Activated CD4-positive, alpha-beta T cell treated with anti-CD3 and anti-CD28 coated beads, Interleukin-2, amount 10 ng/mL, durations not matched to agents 7 days and 5 days (primary cell): Measurements from ENCODE around the gene MARCHF9. TPM values are rescaled to one million over a fixed set of nuclear protein-coding genes. Genes with fewer than 3 reads are reported as not detected.

Experiments used
- CTCF ChIA-PET: fragments of 350-600 bp; sonication (Branson Sonifier 250); formaldehyde crosslinking; loops from one replicate; lab custom pipeline; 2021; ENCODE audit warnings: antibody characterized with exemption; lab: Charles Lee
- POLR2A ChIA-PET: fragments of 350-600 bp; sonication (Branson Sonifier 250); formaldehyde crosslinking; loops from one replicate; lab custom pipeline; 2021; ENCODE audit warnings: antibody characterized with exemption; lab: Charles Lee
- DNase-seq: peaks from one replicate; pipeline ENCODE4 v3.0.0-alpha.2; 2020
- H3K27ac Mint-ChIP-seq: one replicate; pipeline ENCODE4 v1.8.0; 2021; ENCODE audit warnings: mild to moderate bottlenecking, moderate library complexity, mixed read lengths
- H3K27me3 Mint-ChIP-seq: one replicate; pipeline ENCODE4 v1.8.0; 2021; ENCODE audit warnings: mixed read lengths
- H3K36me3 Mint-ChIP-seq: one replicate; pipeline ENCODE4 v1.8.0; 2021; ENCODE audit warnings: low read depth, mixed read lengths
- H3K4me1 Mint-ChIP-seq: one replicate; pipeline ENCODE4 v1.8.0; 2021; ENCODE audit warnings: mixed read lengths
- H3K4me3 Mint-ChIP-seq: one replicate; pipeline ENCODE4 v1.8.0; 2021; ENCODE audit warnings: mild to moderate bottlenecking, moderate library complexity, mixed read lengths
- H3K9me3 Mint-ChIP-seq: one replicate; pipeline ENCODE4 v1.8.0; 2021; ENCODE audit warnings: mixed read lengths
- total RNA-seq, 2 experiments: library from RNA; stranded (reverse); gene quantifications; one replicate each; pipeline ENCODE4 v1.2.3, GENCODE V29; 2021

The MARCHF9 gene
- total RNA-seq, 2 experiments from 2014 or later: 23.7 to 27.2 TPM

DNA sequence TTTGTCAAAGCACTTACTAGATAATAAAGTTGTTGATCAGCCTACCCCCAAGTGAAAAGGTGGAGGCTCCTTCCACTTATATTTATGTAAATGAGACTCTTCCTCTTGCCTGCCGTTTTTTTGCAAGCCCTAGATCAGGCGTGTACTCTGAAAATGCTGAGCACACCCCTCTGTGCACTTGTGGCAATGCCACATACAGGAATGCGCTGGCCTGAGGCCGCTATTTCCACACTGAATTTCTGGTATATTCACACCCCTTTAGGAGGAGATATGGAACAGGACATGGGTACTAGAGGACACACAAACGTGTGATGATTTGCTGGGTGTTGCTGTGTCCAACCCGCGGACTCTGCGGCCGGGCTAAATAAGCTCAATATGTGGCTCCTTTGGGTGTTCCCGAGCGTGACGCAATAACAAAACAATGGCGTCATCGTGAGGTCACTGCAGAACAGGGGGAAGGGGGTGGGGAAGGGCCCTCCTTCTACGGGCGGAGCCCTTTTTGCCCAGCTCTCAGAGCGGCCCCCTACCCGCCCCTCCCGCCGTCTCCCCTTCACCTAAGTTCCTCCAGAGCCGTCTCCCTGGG, 10.6 kb upstream of the MARCHF9 start:
- ChIA-PET CTCF (interaction anchor here (0.5 to 2.2 kb wide), 5 partner anchors 10 to 452 kb away, joined by 3 to 6 read pairs (median 4); no protein-coding TSS in a partner anchor), POLR2A (no interaction called here)
- H3K4me1 Mint-ChIP-seq: peaks cover 64% of the 10 kb centered on the region
- H3K27me3 Mint-ChIP-seq: no peaks in the 10 kb centered on the region
- H3K36me3 Mint-ChIP-seq: peaks cover 42% of the 10 kb centered on the region
- DNase-seq: peak; percentile 82
- H3K4me3 Mint-ChIP-seq: peak overlapping the region; percentile 81
- peak overlapping the region; percentile 92 for H3K27ac Mint-ChIP-seq
- no peaks in the 10 kb centered on the region for H3K9me3 Mint-ChIP-seq

DNA sequence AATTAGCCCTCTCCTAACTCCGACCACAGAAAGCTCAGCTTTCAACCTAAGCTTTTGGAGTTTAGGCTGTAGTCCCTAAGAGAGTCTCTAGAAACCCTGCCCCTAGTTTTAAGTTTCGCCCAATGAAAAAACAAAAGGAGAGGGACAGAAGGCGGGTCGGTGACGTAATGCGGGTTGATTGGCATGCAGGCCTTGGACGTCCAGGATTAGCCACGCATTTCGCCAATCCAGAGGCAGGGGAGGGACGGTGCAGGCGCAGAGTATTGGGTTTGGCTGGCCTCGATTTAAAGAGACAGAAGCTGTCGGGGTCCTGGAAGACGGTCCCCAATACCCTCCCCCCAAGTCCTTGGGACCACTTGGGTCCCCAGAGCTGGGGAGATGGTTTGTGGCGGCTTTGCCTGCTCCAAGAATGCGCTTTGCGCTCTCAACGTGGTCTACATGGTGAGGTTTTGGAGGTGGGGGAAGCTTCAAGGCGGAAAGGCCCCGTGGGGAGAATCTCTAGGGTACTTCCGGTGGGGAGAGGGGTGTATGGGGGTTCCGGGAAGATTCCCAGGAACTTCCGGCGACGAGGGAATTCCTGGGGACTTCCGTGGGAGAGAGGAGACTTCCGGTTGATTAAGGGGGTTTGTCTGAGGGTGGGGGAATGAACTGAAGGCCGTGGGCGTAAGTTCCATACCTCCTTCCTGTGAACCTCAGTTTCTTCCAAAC, 10.0 kb upstream of the MARCHF9 start, which contains the start of gene TSPAN31:
TSS of gene TSPAN31 (plus strand) at position 263 of the 708 bp plus-strand sequence. CDS start at position 379, 116 bp downstream.
- H3K9me3 Mint-ChIP-seq: no peaks in the 10 kb centered on the region
- CTCF ChIA-PET: interaction anchor here (0.5 to 2.2 kb wide), 6 partner anchors 10 to 1269 kb away, joined by 3 to 6 read pairs (median 4); no protein-coding TSS in a partner anchor
- H3K27me3 Mint-ChIP-seq: no peaks in the 10 kb centered on the region
- H3K36me3 Mint-ChIP-seq: peaks cover 40% of the 10 kb centered on the region
- H3K27ac Mint-ChIP-seq: peak within 1 kb of the TSS; percentile 92
- H3K4me3 Mint-ChIP-seq: peak within 1 kb of the TSS; percentile 81
- peak; percentile 98 for DNase-seq
- POLR2A ChIA-PET: no interaction called here
- peaks cover 58% of the 10 kb centered on the region for H3K4me1 Mint-ChIP-seq

DNA sequence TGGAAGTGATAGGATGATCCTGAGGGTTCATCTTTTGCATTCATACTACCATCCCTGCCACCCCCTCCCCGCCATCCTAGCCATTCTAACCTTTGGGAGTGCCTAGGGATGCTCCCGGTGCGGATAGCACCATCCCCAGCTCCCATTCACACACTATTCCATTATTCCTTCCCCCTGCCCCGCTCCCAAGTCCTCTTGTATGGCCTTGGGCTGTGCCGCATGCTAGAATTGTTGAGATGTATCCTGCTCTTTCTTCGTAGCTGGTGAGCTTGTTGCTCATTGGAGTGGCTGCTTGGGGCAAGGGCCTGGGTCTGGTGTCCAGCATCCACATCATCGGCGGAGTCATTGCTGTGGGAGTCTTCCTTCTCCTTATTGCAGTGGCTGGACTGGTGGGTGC, 9.4 kb upstream of the MARCHF9 start:
- no peaks in the 10 kb centered on the region for H3K9me3 Mint-ChIP-seq
- POLR2A ChIA-PET: no interaction called here
- no peaks in the 10 kb centered on the region for H3K27me3 Mint-ChIP-seq
- CTCF ChIA-PET: interaction anchor here (1.0 to 2.2 kb wide), 4 partner anchors 11 to 162 kb away, joined by 3 to 6 read pairs (median 4); no protein-coding TSS in a partner anchor
- peaks cover 60% of the 10 kb centered on the region for H3K4me1 Mint-ChIP-seq
- peak overlapping the region; percentile 92 for H3K27ac Mint-ChIP-seq
- peaks cover 44% of the 10 kb centered on the region for H3K36me3 Mint-ChIP-seq
- peak overlapping the region; percentile 81 for H3K4me3 Mint-ChIP-seq
- DNase-seq: no peak

DNA sequence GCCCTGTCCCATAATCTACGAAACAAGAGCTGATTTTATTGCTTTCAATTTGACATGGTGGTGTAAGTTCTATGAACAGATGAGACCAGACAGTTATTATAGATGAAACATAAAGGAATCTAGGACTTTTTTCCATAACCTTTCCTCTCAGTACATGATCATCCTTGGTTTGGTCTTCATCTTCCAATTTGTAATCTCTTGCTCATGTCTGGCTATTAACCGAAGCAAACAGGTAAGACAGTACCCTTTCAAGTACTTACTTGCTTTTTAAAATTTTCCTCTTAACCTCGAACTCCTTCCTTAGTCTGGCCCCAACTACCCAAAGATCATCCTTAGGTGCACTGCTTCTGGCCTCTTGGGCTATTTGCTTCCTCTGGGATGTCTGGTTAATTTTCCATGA, 8.9 kb upstream of the MARCHF9 start:
- no peak for DNase-seq
- no peaks in the 10 kb centered on the region for H3K27me3 Mint-ChIP-seq
- H3K4me3 Mint-ChIP-seq: peak overlapping the region; percentile 81
- peak overlapping the region; percentile 92 for H3K27ac Mint-ChIP-seq
- H3K4me1 Mint-ChIP-seq: peaks cover 60% of the 10 kb centered on the region
- H3K9me3 Mint-ChIP-seq: no peaks in the 10 kb centered on the region
- CTCF ChIA-PET: interaction anchor here (1.9 to 2.2 kb wide), 2 partner anchors 11 to 162 kb away, joined by 4 read pairs; no protein-coding TSS in a partner anchor
- POLR2A ChIA-PET: no interaction called here
- H3K36me3 Mint-ChIP-seq: peaks cover 44% of the 10 kb centered on the region

DNA sequence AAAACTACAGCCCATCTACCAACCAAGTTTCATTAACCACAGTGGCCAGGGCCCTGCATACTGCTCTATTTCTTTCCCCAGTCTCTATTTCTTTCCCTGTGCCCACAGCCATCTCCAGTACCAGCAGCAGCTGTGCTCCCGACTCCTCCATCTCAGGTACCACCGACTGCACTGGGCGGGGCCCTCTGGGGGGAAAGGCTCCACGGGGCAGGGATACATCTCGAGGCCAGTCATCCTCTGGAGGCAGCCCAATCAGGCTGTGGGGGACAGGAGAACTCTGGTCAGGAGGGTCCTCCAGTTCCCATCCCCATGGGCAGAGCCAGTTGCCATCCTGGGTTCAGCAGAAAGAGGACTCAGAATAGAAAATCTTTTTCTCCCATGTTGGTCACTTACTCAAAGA, 5.8 kb upstream of the MARCHF9 start:
- H3K27me3 Mint-ChIP-seq: no peaks in the 10 kb centered on the region
- H3K9me3 Mint-ChIP-seq: no peaks in the 10 kb centered on the region
- H3K27ac Mint-ChIP-seq: no peak overlapping the region
- CTCF ChIA-PET: interaction anchor here (0.7 to 1.5 kb wide), 4 partner anchors 10 to 1645 kb away, joined by 3 to 4 read pairs (median 3); partner anchors contain the start of genes PA2G4 and TSFM
- peaks cover 68% of the 10 kb centered on the region for H3K4me1 Mint-ChIP-seq
- H3K36me3 Mint-ChIP-seq: peaks cover 49% of the 10 kb centered on the region
- no peak for DNase-seq
- H3K4me3 Mint-ChIP-seq: no peak overlapping the region
- POLR2A ChIA-PET: interaction anchor here (0.6 kb wide), 1 partner anchor 486 kb away, joined by 6 read pairs; no protein-coding TSS in a partner anchor

DNA sequence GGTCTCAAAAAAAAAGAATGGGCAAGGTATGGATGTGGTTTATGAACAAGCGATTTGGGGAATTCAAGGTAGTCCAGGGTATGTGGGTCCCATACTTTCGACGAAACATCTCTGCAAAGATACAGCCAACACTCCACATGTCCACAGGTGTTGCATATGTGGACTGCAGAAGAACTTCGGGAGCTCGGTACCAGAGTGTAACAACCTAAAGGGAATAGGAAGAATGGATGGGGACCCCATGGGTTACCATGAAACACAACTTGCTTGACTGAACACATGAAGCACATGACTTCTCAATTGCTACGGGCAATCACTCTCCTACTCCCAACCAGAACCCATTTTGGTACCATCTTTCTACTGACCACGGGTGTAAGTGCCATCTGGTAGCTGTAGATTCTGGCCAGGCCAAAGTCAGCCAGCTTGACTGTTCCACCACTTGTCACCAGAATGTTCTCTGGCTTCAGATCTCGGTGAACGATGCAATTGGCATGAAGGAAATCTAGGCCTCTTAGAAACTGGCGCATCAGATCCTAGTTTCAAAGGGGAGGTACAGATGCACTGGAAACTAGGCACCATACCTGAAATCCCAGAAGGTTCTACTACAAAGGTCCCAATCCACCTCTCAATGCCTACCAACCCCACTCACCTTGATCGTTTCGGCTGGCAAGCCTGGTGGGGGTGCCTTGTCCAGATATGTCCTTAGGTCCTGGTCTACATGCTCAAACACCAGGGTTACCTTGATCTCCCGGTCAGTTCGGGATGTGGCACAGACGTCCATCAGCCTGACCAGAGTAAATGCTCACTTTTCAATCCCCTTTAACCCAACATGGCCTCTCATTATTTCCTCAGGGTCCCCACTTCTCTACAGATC, 4.1 kb upstream of the MARCHF9 start:
- no peak for DNase-seq
- CTCF ChIA-PET: interaction anchor here (1.2 to 1.5 kb wide), 3 partner anchors 8 to 14 kb away, joined by 3 to 9 read pairs (median 4); no protein-coding TSS in a partner anchor
- POLR2A ChIA-PET: no interaction called here
- H3K9me3 Mint-ChIP-seq: no peaks in the 10 kb centered on the region
- H3K4me1 Mint-ChIP-seq: peaks cover 59% of the 10 kb centered on the region
- no peaks in the 10 kb centered on the region for H3K27me3 Mint-ChIP-seq
- H3K4me3 Mint-ChIP-seq: peak overlapping the region; percentile 91
- peak overlapping the region; percentile 86 for H3K27ac Mint-ChIP-seq
- H3K36me3 Mint-ChIP-seq: peaks cover 46% of the 10 kb centered on the region

DNA sequence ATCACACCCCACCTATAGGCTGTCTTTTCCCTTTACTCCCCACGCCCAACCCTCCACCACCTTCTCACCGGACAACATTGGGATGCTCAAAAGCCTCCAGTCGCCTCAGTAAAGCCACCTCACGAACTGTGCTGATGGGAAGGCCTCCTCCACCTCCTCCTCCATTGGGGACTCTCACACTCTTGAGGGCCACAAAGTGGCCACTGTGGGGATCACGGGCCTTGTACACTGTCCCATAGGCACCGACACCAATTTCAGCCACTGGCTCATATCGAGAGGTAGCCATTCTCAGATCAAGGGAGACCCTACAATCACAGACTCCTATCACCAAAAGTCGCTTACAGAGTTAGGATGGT, 3.5 kb upstream of the MARCHF9 start:
- POLR2A ChIA-PET: no interaction called here
- peak overlapping the region; percentile 91 for H3K4me3 Mint-ChIP-seq
- no peaks in the 10 kb centered on the region for H3K9me3 Mint-ChIP-seq
- H3K27ac Mint-ChIP-seq: peak overlapping the region; percentile 86
- H3K27me3 Mint-ChIP-seq: no peaks in the 10 kb centered on the region
- DNase-seq: no peak
- H3K4me1 Mint-ChIP-seq: peaks cover 58% of the 10 kb centered on the region
- H3K36me3 Mint-ChIP-seq: peaks cover 41% of the 10 kb centered on the region
- CTCF ChIA-PET: interaction anchor here (1.0 to 1.1 kb wide), 2 partner anchors 31 to 168 kb away, joined by 3 to 4 read pairs; partner anchors contain the start of gene TSFM

DNA sequence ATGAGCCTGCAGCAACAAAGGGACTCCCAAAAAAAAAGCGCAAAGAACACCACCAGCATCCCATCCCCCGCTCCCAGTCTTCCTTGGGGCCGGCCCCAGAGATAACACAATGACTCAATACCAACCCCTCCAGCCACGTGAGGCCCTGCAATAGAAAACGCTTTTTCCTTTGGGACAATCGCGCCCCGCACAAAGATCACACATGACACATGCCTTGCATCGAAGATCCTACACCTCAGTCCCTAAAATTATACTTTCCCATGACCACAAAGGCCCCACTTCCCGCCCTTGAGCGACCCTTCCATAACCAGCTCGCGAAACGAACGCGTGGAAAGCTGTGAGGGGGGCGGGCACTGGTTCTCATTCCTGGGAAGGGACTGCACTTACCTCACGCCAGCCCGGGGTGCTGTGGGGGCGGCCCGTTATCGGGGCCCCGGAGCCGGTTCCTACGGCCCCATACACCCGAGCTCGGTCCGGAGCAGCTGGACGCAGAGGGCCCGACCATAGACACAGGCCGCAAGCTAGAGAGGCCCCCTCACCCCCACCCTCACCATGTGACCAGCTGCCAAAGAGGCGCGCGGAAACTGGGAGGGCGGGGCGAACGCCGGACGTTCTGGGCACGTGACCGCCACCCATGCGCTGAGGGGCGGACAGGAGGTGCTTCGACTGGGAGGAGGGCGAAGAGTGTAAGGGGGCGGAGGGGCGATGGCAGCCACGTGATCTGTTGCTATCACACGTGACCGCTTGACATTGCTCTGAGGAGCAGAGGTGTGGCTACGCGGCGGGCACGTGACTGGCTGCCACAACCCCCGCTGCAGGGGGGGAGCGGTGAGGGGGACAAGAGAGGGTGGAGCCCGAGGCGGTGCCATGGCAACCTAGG, 2.9 kb upstream of the MARCHF9 start, which contains the start of gene CDK4:
TSS of gene CDK4 (minus strand) at position 523 of the 880 bp plus-strand sequence. CDS start 593 bp downstream, outside the sequence.
- Mint-ChIP-seq H3K4me3 (peak within 1 kb of the TSS; percentile 91), H3K9me3 (no peaks in the 10 kb centered on the region), H3K27ac (peak within 1 kb of the TSS; percentile 86), H3K36me3 (peaks cover 42% of the 10 kb centered on the region), H3K27me3 (no peaks in the 10 kb centered on the region), H3K4me1 (peaks cover 61% of the 10 kb centered on the region)
- POLR2A ChIA-PET: no interaction called here
- CTCF ChIA-PET: interaction anchor here (0.8 to 1.1 kb wide), 4 partner anchors 12 to 169 kb away, joined by 3 to 4 read pairs (median 3); partner anchors contain the start of genes B4GALNT1 and TSFM
- peak; percentile 99 for DNase-seq

DNA sequence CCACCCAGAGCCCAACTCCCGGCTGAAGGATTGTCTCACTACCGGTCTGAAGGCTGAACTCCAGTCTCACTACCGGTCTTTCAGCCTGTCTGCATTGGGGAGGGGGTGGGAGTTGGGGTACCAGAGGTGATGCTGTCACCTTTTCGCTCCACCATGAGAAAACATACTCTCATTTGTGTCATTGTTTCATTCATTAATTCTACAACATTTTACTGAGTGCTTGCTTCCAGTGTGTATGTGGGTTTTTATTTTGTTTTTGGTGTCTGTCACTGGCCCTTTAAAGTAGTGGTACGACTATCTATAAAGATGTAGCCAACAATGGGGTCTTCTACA, 2.3 kb upstream of the MARCHF9 start:
- H3K27me3 Mint-ChIP-seq: no peaks in the 10 kb centered on the region
- peaks cover 58% of the 10 kb centered on the region for H3K4me1 Mint-ChIP-seq
- H3K4me3 Mint-ChIP-seq: peak overlapping the region; percentile 91
- H3K9me3 Mint-ChIP-seq: no peaks in the 10 kb centered on the region
- H3K27ac Mint-ChIP-seq: peak overlapping the region; percentile 86
- no peak for DNase-seq
- POLR2A ChIA-PET: no interaction called here
- H3K36me3 Mint-ChIP-seq: peaks cover 38% of the 10 kb centered on the region
- CTCF ChIA-PET: interaction anchor here (0.8 to 1.1 kb wide), 3 partner anchors 12 to 119 kb away, joined by 3 read pairs; partner anchors contain the start of genes B4GALNT1 and TSFM

DNA sequence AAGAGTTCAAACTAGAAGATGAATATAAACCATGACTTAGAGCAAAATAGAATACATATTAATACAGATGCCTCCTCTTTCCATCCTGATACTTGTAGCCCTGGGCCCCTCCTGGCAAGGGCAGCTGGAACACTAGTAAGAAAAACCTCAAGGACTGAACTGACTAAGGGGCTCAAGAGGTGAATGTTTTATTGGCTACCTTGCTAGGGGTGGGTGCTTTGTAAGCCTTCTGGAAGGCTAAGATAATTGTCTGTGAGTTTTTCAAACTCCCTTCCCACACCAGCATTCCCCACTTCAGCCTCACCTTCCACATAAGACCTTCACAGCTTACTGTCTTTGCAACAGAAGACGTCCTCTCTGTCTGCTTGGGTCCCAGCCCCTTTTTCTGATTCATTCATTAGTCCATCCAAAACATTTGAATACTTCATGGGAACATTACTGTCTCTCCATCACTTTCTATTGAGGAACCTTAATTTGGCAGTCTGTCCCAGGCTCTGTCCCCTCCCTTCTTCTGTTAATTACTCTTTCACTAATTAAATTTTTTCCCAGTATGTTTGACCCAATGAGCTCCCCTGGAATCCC, 1.1 kb upstream of the MARCHF9 start:
- POLR2A ChIA-PET: no interaction called here
- Mint-ChIP-seq H3K9me3 (no peaks in the 10 kb centered on the region), H3K36me3 (peaks cover 35% of the 10 kb centered on the region), H3K27ac (peak overlapping the region; percentile 77), H3K27me3 (no peaks in the 10 kb centered on the region), H3K4me3 (peak overlapping the region; percentile 78), H3K4me1 (peaks cover 61% of the 10 kb centered on the region)
- no peak for DNase-seq
- CTCF ChIA-PET: interaction anchor here (1.0 to 3.9 kb wide), 2 partner anchors 12 to 24 kb away, joined by 3 to 56 read pairs; partner anchors contain the start of gene CYP27B1

DNA sequence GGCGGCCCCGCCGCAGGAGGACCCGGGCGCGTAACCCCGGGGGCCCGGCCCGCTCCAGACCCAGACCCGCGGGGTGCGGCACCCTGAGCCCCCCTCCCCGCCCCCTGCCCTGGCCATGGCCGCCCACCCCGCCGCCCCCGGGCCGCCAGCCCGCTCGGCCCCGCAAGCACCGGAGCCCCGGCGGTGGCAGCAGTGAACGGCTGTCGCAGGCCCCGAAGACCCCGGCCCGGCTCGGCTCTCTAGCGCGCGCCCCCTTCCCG, 221 bp downstream of the MARCHF9 start:
- DNase-seq: no peak
- Mint-ChIP-seq H3K36me3 (peaks cover 35% of the 10 kb centered on the region), H3K9me3 (no peaks in the 10 kb centered on the region), H3K4me3 (peak overlapping the region; percentile 34), H3K27ac (no peak overlapping the region), H3K27me3 (no peaks in the 10 kb centered on the region), H3K4me1 (peaks cover 62% of the 10 kb centered on the region)
- POLR2A ChIA-PET: no interaction called here
- CTCF ChIA-PET: interaction anchor here (3.9 kb wide), 1 partner anchor 11 kb away, joined by 56 read pairs; the partner anchor contains the start of gene CYP27B1
